ENCODE measurements around the gene ANKRD29. TPM values are rescaled to one million over a fixed set of nuclear protein-coding genes. Genes with fewer than 3 reads are reported as not detected.

ANKRD29 gene
- polyA plus RNA-seq, 1 of the 3 experiments (the other 2 are of a cell fraction), result 8.2 TPM

GRCh38 chr18:23643815-23644490 is 18.8 kb downstream of the ANKRD29 start:
- Histone ChIP-seq H3K79me2 (ENCODE audit: insufficient read depth) (no peaks in the 10 kb centered on the region), H3K9me2 (no peaks in the 10 kb centered on the region), H3F3A (replicated peaks; ENCODE audit: insufficient read depth) (no peaks in the 10 kb centered on the region), H4K20me1 (ENCODE audit: insufficient read depth) (no peaks in the 10 kb centered on the region), H3K9me3 (no peaks in the 10 kb centered on the region), H3K27ac (ENCODE audit: low read depth in 2 of 2, low read length in 1 of 2) (no peak overlapping the region), H3K27me3 (ENCODE audit: insufficient read depth) (no peaks in the 10 kb centered on the region), H3K4me1 (ENCODE audit: control insufficient read depth in 1 of 2, insufficient read depth in 2 of 2, low read depth in 1 of 2, low read length in 1 of 2) (peaks cover 0 to 2% of the 10 kb centered on the region in 2 experiments; a peak in 1 of 4 replicates), H3K9ac (no peak overlapping the region), H3K36me3 (replicated peaks in 1 of 2; ENCODE audit: control insufficient read depth in 1 of 2, insufficient read depth in 2 of 2, low read length in 1 of 2) (no peaks in the 10 kb centered on the region), H3K4me3 (ENCODE audit: low read depth in 2 of 2, low read length in 1 of 2) (no peak overlapping the region), H3K4me2 (no peak overlapping the region), H2AFZ (ENCODE audit: low read depth) (no peak overlapping the region)
- no peak for TF ChIP-seq USF1 (IDR thresholded peaks at IDR 0.05; ENCODE audit: borderline replicate concordance, low read depth)
- no peak for TF ChIP-seq PBX3 (IDR thresholded peaks at IDR 0.05)
- TF ChIP-seq MEF2A (IDR thresholded peaks at IDR 0.05; ENCODE audit: borderline replicate concordance, low read depth), result no peak
- no peak for TF ChIP-seq NFIC (IDR thresholded peaks at IDR 0.05; ENCODE audit: borderline replicate concordance)
- TF ChIP-seq TAF1 (IDR thresholded peaks at IDR 0.05; ENCODE audit: borderline replicate concordance, low read depth, low read length), result no peak
- no peak for TF ChIP-seq MAX (IDR thresholded peaks at IDR 0.05; ENCODE audit: low read depth)
- no peak for TF ChIP-seq RXRA (IDR thresholded peaks at IDR 0.05; ENCODE audit: borderline replicate concordance, low read depth)
- TF ChIP-seq FOSL2 (IDR thresholded peaks at IDR 0.05; ENCODE audit: borderline replicate concordance, low read depth), result no peak
- TF ChIP-seq RCOR1 (IDR thresholded peaks at IDR 0.05; ENCODE audit: low read length), result no peak
- TF ChIP-seq RAD21 (IDR thresholded peaks at IDR 0.05; ENCODE audit: low read length), result no peak
- TF ChIP-seq POLR2AphosphoS5 (IDR thresholded peaks at IDR 0.05; ENCODE audit: low read depth, low read length), result no peak
- TF ChIP-seq EP300 (IDR thresholded peaks at IDR 0.05; ENCODE audit: borderline replicate concordance in 1 of 2, low read depth in 1 of 2, low read length in 1 of 2), result no peak
- TF ChIP-seq GABPA (IDR thresholded peaks at IDR 0.05; ENCODE audit: low read depth), result no peak
- no peak for TF ChIP-seq NRF1 (IDR thresholded peaks at IDR 0.05; ENCODE audit: low read depth, low read length)
- no peak for TF ChIP-seq SIN3A (IDR thresholded peaks at IDR 0.05; ENCODE audit: borderline replicate concordance, low read depth, low read length)
- TF ChIP-seq YY1 (IDR thresholded peaks at IDR 0.05; ENCODE audit: low read depth), result no peak
- no peak for DNase-seq
- CTCF ChIA-PET, result interaction anchor here (1.2 to 1.8 kb wide), 2 partner anchors 21 to 60 kb away, joined by 3 to 9 read pairs; no protein-coding TSS in a partner anchor
- POLR2A ChIA-PET, result no interaction called here
- WGBS (ENCODE audit: low lambda C conversion rate), result 79% methylated on average over 2 of the region's 2 CpGs

Measured in SK-N-SH (cell line).